Islet precursor cell (in vitro differentiated cells): Measurements from ENCODE around the gene CSNK1G1.
"Not testable (repeated sequence)": the region's sequence is repeated elsewhere in the genome, so short reads cannot be mapped to it uniquely, and the experiment has no call there.

Experiments
- DNase-seq: peaks from one replicate; pipeline ENCODE4 v3.0.0-alpha.2; 2018

The CSNK1G1 gene

DNA sequence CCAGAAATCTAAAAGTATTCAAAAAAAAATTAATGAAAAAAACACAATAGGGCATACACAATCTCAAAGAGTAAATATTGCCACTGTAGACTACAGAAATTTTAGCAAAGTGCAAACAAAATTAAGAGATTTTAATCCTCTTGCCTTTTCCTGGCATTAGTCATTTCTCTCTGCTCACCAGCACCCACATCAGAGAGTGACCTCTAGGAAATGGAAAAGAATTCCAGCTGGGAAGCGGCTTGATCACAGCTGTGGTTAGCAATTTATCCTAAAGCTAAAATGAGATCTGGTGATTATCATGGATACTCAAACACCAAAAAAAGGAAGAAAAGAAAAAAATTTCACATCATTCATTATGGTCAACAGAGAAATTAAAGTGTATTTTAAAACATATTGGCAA is 7.5 kb downstream of the CSNK1G1 start:
- DNase-seq: no peak

GRCh38 chr15:64346242-64346641 is 9.7 kb downstream of the CSNK1G1 start:
- DNase-seq: not testable (repeated sequence)

DNA sequence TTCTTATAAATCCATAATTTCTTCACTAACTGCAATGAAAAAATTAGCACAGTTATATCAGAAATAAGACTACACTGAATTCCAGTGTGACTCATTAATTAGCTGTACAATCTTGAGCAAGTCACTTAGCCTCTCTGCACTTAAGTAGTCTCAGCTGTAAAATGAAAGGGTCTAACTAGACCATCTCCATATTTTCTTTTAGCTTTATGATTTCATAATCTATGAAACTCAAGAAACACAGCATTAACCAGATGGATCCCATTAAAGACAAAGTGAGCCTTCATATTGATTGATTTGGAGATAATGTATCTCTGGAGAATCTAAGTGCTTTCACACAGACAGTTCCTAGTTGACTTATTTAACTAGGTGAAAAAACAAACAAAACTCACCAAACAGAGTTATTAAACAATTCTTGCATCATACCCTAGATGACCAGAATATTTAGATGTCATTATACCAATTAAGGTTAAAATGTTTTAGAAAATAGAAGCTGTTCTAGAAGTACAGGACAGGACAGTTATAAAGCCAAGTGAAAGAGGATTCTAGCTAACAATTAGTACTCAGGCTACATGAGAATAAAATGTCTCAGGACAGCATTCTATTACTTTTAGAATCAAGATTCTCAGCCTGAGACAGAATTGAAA is 11.2 kb downstream of the CSNK1G1 start:
- no peak for DNase-seq

GRCh38 chr15:64343841-64344240 is 12.1 kb downstream of the CSNK1G1 start:
- no peak for DNase-seq

DNA sequence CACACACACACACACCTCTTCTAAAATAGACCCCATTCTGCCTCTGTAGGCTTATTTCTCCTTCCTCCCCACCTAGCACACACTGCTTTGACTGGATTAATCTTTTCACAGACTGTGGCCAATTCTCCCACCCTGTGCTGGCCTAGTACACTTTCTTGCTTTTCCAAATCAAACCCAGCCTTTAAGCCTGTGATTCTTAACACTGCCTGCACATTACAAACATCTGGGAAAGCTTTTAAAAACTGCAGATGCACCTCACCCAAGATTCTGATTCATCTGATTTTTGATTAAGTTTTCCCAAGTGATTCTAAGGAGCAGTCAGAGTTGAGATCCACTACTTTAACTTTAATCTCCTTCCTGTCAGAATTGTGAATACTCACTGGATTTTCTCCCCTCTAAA is 12.8 kb downstream of the CSNK1G1 start:
- DNase-seq: no peak

DNA sequence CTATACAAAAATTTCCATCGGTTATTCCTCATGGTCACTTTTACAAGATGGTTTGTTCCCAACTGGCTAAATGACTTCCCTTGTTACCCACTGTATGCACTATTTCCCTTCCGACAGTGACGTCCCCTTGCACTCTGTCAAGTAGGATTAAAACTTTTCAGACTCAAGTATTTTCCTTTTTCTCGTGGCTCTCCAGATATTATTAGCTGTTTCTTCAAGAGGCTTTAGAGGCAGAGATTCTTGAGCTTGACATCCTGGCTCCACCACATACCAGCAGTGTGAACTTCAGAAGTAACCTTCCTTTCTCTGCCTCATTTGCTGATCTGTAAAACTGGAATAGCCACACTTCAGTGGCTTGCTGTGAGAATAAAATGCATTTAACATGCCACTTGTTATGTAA is 14.0 kb downstream of the CSNK1G1 start:
- DNase-seq: no peak

- no peak for DNase-seq
Measured at GRCh38 chr15:64340355-64340754, 15.6 kb downstream of the CSNK1G1 start.

DNA sequence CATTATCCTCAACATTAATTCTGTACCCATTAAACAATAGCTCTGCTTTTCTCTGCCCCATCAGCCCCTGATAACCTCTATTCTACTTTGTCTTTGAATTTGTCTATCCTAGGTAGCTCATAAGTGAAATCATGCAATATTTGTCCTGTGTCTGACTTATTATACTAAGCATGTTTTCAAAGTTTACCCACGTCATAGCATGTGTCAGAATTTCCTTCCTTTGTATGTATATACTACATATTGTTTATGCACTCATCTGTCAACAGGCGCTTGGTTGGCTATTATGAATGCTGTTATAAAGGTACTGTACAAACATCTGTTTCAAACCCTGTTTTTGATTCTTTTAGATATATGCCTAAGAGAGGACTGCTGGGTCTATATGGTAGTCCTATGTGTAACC is 18.2 kb downstream of the CSNK1G1 start:
- no peak for DNase-seq

DNA sequence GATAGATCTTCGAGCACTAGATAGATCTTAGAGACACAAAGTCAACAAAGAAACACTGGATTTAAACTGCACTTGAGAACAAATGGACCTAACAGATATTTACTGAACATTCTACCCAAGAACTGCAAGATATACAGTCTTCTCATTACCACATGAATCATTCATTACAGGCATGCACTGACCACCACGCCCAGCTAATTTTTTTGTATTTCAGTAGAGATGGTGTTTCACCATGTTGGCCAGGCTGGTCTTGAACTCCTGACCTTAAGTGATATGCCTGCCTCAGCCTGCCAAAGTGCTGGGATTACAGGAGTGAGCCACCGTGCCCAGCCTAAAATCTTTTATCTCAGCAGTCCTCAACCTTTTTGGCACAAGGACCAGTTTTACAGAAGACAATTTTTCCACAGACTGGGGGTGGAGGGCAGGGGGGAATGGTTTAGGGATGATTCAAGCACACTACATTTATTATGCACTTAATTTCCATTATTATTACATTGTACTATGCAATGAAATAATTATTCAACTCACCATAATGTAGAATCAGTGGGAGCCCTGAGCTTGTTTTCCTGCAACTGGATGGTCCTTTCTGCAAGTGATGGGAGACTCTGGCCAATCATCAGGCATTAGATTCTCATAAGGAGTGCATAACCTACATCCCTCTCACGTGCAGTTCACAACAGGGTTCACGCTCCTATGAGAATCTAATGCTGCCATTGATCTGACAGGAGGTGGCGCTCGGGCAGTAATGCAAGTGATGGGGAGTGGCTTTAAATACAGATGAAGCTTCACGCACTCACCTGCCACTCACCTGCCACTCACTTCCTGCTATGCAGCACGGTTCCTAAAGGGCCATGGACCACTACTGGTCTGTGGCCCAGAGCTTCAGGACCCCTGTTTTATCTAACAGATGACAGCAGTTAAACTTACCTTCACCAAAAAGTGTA is 21.7 kb downstream of the CSNK1G1 start:
- no peak for DNase-seq

DNA sequence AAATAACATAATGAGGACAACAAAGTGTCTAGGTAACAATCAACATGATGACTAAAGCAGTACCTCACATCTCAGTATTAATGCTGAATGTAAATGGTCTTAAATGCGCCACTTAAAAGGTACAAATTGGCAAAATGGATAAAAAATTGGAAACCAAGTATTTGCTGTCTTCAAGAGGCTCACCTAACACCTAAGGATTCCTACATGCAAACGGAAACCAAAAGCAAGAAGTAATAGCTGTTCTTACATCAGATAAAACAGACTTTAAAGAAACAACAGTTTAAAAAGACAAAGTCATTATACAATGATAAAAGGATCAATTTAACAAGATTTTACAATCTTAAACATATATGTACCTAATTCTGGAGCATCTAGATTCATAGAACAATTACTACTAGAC is 22.5 kb downstream of the CSNK1G1 start:
- DNase-seq: no peak

- DNase-seq: not testable (repeated sequence)
Measured at GRCh38 chr15:64331668-64332067, 24.3 kb downstream of the CSNK1G1 start.

DNA sequence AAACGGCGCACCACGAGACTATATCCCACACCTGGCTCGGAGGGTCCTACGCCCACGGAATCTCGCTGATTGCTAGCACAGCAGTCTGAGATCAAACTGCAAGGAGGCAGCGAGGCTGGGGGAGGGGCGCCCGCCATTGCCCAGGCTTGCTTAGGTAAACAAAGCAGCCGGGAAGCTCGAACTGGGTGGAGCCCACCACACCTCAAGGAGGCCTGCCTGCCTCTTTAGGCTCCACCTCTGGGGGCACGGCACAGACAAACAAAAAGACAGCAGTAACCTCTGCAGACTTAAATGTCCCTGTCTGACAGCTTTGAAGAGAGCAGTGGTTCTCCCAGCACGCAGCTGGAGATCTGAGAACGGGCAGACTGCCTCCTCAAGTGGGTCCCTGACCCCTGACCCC is 29.0 kb downstream of the CSNK1G1 start:
- not testable (repeated sequence) for DNase-seq

- DNase-seq: not testable (repeated sequence)
Measured at GRCh38 chr15:64326458-64326857, 29.5 kb downstream of the CSNK1G1 start.

DNA sequence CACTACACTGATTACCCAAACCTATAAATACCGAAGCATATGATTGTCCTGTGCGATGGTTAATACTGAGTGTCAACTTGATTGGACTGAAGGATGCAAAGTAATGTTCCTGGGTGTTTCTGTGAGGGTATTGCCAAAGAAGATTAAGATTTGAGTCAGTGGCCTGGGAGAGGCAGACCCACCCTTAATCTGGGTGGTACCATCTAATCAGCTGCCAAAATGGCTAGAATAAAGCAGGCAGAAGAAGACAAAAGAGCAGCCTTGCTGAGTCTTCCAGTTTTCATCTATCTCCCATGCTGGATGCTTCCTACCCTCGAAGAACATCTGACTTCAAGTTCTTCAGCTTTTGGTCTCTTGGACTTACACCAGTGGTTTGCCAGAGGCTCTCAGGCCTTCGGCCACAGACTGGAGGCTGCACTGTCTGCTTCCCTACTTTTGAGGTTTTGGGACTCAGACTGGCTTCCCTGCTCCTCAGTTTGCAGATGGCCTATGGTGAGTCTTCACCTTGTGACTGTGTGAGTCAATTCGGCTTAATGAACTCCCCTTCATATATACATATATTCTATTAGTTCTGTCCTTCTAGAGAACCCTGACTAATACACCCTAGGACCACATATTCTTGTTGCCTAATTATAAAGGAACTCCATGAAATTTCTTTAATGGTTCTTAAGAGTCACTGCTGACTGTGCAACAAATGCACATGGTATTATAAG is 31.7 kb downstream of the CSNK1G1 start:
- DNase-seq: no peak

- DNase-seq: no peak
Measured at GRCh38 chr15:64315216-64315615, 40.8 kb downstream of the CSNK1G1 start.

GRCh38 chr15:64314456-64314855 is 41.5 kb downstream of the CSNK1G1 start:
- no peak for DNase-seq

GRCh38 chr15:64311566-64311965 is 44.4 kb downstream of the CSNK1G1 start:
- no peak for DNase-seq

DNA sequence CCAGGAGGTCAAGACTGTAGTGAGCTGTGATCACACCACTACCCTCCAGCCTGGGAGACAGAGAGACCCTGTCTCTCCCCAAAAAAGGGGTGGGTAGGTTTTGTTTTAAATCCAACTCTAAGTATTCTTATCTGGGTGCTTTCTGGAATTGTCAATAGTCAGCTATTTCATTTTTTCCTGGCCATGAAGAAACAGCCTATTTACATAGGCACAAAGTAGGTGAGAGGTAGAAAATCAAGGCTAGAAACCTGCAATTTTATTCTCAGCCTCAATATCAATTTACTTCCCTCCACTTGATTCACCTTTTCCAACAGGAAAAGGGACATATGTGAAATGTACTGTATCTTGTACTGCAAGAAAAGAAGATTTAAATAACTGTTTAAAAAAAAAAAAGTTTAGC is 45.9 kb downstream of the CSNK1G1 start:
- no peak for DNase-seq

DNA sequence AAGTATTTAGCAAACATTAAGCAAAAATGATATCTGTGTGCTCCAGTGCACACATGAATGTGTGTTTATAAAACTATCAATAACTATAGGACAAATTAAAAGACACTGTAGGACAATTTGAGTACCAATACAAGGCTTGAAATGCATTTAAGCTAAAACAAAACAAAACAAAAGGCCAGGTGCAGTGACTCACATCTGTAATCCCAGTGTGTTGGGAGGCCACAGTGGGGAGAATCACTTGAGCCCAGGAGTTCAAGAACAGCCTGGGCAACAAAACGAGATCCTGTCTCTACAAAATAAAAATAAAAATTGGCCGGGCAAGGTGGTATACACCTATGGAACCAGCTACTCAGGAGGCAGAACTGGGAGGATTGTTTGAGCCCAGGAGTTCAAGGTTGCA is 50.7 kb downstream of the CSNK1G1 start:
- no peak for DNase-seq

DNA sequence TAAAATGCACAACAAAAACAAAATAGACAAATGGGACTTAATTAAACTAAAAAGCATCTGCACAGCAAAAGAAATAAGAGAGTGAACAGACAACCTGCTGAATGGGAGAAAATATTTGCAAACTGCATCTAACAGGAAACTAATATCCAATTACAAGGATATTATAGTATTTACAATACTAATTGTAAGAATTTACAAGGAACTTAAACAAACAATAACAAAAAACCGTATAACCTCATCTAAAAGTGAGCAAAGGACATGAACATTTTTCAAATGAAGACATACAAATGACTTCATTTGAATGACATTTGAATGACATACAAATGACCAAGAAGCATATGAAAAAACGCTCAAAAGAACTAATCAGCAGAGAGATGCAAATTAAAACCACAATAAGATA is 66.4 kb downstream of the CSNK1G1 start:
- DNase-seq: no peak

DNA sequence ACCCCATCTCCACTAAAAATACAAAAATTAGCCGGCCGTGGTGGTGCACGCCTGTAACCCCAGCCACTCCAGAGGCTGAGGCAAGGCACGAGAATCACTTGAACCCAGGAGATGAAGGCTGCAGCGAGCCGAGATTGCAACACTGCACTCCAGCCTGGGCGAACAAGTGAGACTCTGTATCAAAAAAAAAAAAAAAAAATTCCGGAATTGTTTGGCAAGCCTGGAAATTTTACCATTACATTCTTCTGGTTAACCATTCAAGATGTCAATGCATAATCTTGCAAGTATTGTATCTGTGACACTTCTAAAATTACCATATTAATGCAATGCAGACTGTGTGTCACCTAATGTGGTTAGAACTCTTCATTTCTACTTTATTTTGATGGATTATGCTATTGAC is 67.0 kb downstream of the CSNK1G1 start:
- no peak for DNase-seq

DNA sequence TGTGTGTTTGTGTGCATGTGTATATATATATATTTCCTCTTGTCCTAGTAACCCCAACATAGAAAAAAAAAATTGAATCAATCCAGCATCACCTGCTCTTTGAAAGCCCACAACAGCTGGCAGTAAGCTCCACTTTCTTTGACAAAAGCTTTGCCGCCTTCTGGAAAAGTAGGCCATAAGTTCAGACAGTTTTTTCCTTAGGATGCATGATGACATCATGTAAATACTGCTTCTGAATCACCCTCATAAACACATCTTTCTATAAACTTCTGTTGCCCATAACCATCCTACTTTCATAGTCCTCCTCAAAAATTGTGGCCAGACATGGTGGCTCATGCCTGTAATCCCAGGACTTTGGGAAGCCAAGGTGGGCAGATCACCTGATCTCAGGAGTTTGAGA is 67.4 kb downstream of the CSNK1G1 start:
- DNase-seq: no peak

GRCh38 chr15:64287953-64288352 is 68.0 kb downstream of the CSNK1G1 start:
- DNase-seq: no peak

- DNase-seq: no peak
Measured at GRCh38 chr15:64286473-64286872, 69.5 kb downstream of the CSNK1G1 start.
